GM21825 (cell line): ENCODE measurements around the gene EYA3.

Experiments
- ATAC-seq: cut with Tn5 transposase; IDR thresholded peaks from one replicate; pipeline ENCODE4 v1.9.1; 2021; ENCODE audit warnings: mild to moderate bottlenecking, moderate library complexity; ENCODE audit not compliant: unreplicated experiment

Gene EYA3

GRCh38 chr1:27941671-27942540 is 146.5 kb downstream of the EYA3 start:
- no peak for ATAC-seq

- ATAC-seq = no peak
These were observed 147.4 kb downstream of the EYA3 start for GRCh38 chr1:27940870-27941560.

GRCh38 chr1:27940297-27940696 is 148.1 kb downstream of the EYA3 start:
- ATAC-seq = no peak

GRCh38 chr1:27938488-27938887 is 149.9 kb downstream of the EYA3 start:
- ATAC-seq = no peak

GRCh38 chr1:27937524-27937836 is 150.9 kb downstream of the EYA3 start:
- no peak for ATAC-seq

GRCh38 chr1:27936370-27936769 is 152.0 kb downstream of the EYA3 start:
- ATAC-seq = no peak

- no peak for ATAC-seq
These were observed 152.7 kb downstream of the EYA3 start for GRCh38 chr1:27935721-27936120.

GRCh38 chr1:27934818-27935549 is 153.4 kb downstream of the EYA3 start, which contains the start of gene SMPDL3B:
SMPDL3B (plus strand) TSS chr1:27935000; CDS start chr1:27935184, 184 bp downstream.
- ATAC-seq = no peak

- no peak for ATAC-seq
These were observed 156.7 kb downstream of the EYA3 start for GRCh38 chr1:27931759-27932158.

- ATAC-seq = no peak
These were observed 157.2 kb downstream of the EYA3 start for GRCh38 chr1:27931184-27931583.

- ATAC-seq = no peak
These were observed 160.0 kb downstream of the EYA3 start for GRCh38 chr1:27928216-27928954.

GRCh38 chr1:27922272-27922671 is 166.1 kb downstream of the EYA3 start:
- no peak for ATAC-seq
